Gastrocnemius medialis (tissue), 4 donors: ENCODE measurements around the gene IQCH. TPM values are rescaled to one million over a fixed set of nuclear protein-coding genes. Genes with fewer than 3 reads are reported as not detected.
"Not testable (repeated sequence)": the region's sequence is repeated elsewhere in the genome, so short reads cannot be mapped to it uniquely, and the experiment has no call there.

Experiments used
- ATAC-seq, 2 donors: fragments of 150-250 bp; one replicate each; pipeline ENCODE4 v1.9.1; 2016
- DNase-seq, 2 donors: peaks; one replicate each; pipeline ENCODE4 v3.0.0-alpha.2; 2019
- H3K27ac ChIP-seq, 4 donors: fragments of 200-600 bp; sonication (generic); 1 replicate in 1 of 4; 2 replicates in 3 of 4; pipeline ENCODE4 v1.5.1; 2016 to 2018; ENCODE audit warnings: mild to moderate bottlenecking in 2 of 4, moderate library complexity in 1 of 4
- H3K27me3 ChIP-seq, 3 donors: fragments of 200-600 bp; sonication (generic) in 2 of 3; 1 replicate in 1 of 3; 2 replicates in 2 of 3; pipeline versions ENCODE4 v1.5.1 to v1.6.0; 2016 to 2019; ENCODE audit warnings: mild to moderate bottlenecking in 1 of 3, moderate library complexity in 1 of 3
- H3K36me3 ChIP-seq, 2 donors: fragments of 200-600 bp; sonication (generic) in 1 of 2; one replicate each; pipeline ENCODE4 v1.5.1; 2017 to 2018
- H3K4me1 ChIP-seq, 2 donors: fragments of 200-600 bp; sonication (generic) in 1 of 2; one replicate each; pipeline ENCODE4 v1.5.1; 2016 to 2017; ENCODE audit warnings: mild to moderate bottlenecking in 2 of 2
- H3K4me3 ChIP-seq, 4 donors: fragments of 200-600 bp; sonication (generic) in 3 of 4; 1 replicate in 1 of 4; 2 replicates in 3 of 4; pipeline ENCODE4 v1.5.1; 2016 to 2019; ENCODE audit warnings: mild to moderate bottlenecking in 2 of 4
- H3K9me3 ChIP-seq, 3 donors: fragments of 200-600 bp; sonication (generic) in 2 of 3; 1 replicate in 1 of 3; 2 replicates in 2 of 3; pipeline ENCODE4 v1.5.1; 2016 to 2019
- CTCF ChIP-seq, 5 experiments: fragments of 450-650 bp in 3 of 5; fragments of 200-600 bp in 2 of 5; sonication (generic) in 2 of 5; IDR thresholded peaks in 4 of 5; conservative IDR thresholded peaks in 1 of 5; 1 replicate in 4 of 5; 2 replicates in 1 of 5; pipeline ENCODE4 v1.5.1; 2016 to 2019; ENCODE audit warnings: antibody characterized with exemption in 5 of 5, mild to moderate bottlenecking in 3 of 5, moderate library complexity in 3 of 5
- POLR2A ChIP-seq, 2 donors: fragments of 450-650 bp; IDR thresholded peaks; one replicate each; pipeline ENCODE4 v1.6.1; 2017; ENCODE audit warnings: antibody characterized with exemption in 2 of 2, mild to moderate bottlenecking in 2 of 2, moderate library complexity in 2 of 2
- in situ Hi-C, 4 donors: fragments of 200-750 bp; cut with MboI; loops; one replicate each; pipeline versions ENCODE4 v1.15.0 to v1.8.0; 2017; ENCODE audit warnings: low sequenced_read_pairs in 4 of 4
- intact Hi-C: fragments of 100-400 bp; cut with DNase I; formaldehyde crosslinking; loops from one replicate; pipeline ENCODE4 v1.15.1; 2023; ENCODE audit warnings: low total_unique reads
- total RNA-seq, 4 donors: library from RNA; depleted of rRNA; stranded (reverse); fragments of >200 nt; gene quantifications; one replicate each; pipeline versions ENCODE4 v1.1.0 to v1.2.3, GENCODE V29; 2016

The IQCH gene
- total RNA-seq, 4 donors from 2014 or later: 0.07 to 0.65 (median 0.32) TPM

GRCh38 chr15:67433495-67434099 lies 179.0 kb downstream of the IQCH start:
- TF ChIP-seq CTCF (IDR thresholded peaks at IDR 0.05 in 4 of 5, conservative IDR thresholded peaks at IDR 0.05 in 1 of 5) (peak in 4 of 5 experiments; percentile 47 to 62 (median 57)), POLR2A (IDR thresholded peaks at IDR 0.05) (no peak)
- Histone ChIP-seq H3K36me3 (no peaks in the 10 kb centered on the region), H3K4me3 (no peak overlapping the region), H3K4me1 (no peaks in the 10 kb centered on the region), H3K9me3 (no peaks in the 10 kb centered on the region), H3K27me3 (no peaks in the 10 kb centered on the region), H3K27ac (no peak overlapping the region)
- intact Hi-C loops: loop anchor here (2.0 kb wide), 1 partner anchor 487 kb away; no protein-coding TSS in a partner anchor
- DNase-seq (peak in 1 of 2 donors; percentile 18), ATAC-seq (peak in 1 of 2 donors; percentile 36)
- in situ Hi-C loops: loop anchor here in 3 of 4 donors (5.0 to 25.0 kb wide), 3 partner anchors 479 to 496 kb away; no protein-coding TSS in a partner anchor

- H3K4me3 ChIP-seq, H3K36me3 ChIP-seq, H3K27me3 ChIP-seq, H3K4me1 ChIP-seq, DNase-seq, ATAC-seq, H3K9me3 ChIP-seq, H3K27ac ChIP-seq, intact Hi-C loops: not testable (repeated sequence)
- in situ Hi-C loops: loop anchor here in 2 of 4 donors (10.0 to 25.0 kb wide), 2 partner anchors 482 to 499 kb away; no protein-coding TSS in a partner anchor
Measured at GRCh38 chr15:67436351-67437250, 182.0 kb downstream of the IQCH start.

- DNase-seq: no peak
- intact Hi-C loops (no loop called here), in situ Hi-C loops (loop anchor here in 1 of 4 donors (25.0 kb wide), 1 partner anchor 507 kb away; no protein-coding TSS in a partner anchor)
- Histone ChIP-seq H3K9me3 (no peaks in the 10 kb centered on the region), H3K36me3 (peaks cover 0 to 8% of the 10 kb centered on the region in 2 donors), H3K27ac (no peak overlapping the region), H3K4me1 (no peaks in the 10 kb centered on the region), H3K4me3 (no peak overlapping the region), H3K27me3 (no peaks in the 10 kb centered on the region)
- ATAC-seq: no peak
- TF ChIP-seq CTCF (IDR thresholded peaks at IDR 0.05 in 4 of 5, conservative IDR thresholded peaks at IDR 0.05 in 1 of 5) (no peak), POLR2A (IDR thresholded peaks at IDR 0.05) (no peak)
Measured at GRCh38 chr15:67444100-67444499, 189.5 kb downstream of the IQCH start.

- Histone ChIP-seq H3K27ac (no peak overlapping the region), H3K27me3 (no peaks in the 10 kb centered on the region), H3K4me3 (no peak overlapping the region), H3K9me3 (no peaks in the 10 kb centered on the region), H3K4me1 (no peaks in the 10 kb centered on the region), H3K36me3 (peaks cover 0 to 5% of the 10 kb centered on the region in 2 donors)
- TF ChIP-seq POLR2A (IDR thresholded peaks at IDR 0.05) (no peak), CTCF (IDR thresholded peaks at IDR 0.05 in 4 of 5, conservative IDR thresholded peaks at IDR 0.05 in 1 of 5) (no peak)
- in situ Hi-C loops: loop anchor here in 1 of 4 donors (25.0 kb wide), 1 partner anchor 509 kb away; no protein-coding TSS in a partner anchor
- DNase-seq: no peak
- intact Hi-C loops: no loop called here
- ATAC-seq: no peak
Measured at GRCh38 chr15:67446449-67446848, 191.9 kb downstream of the IQCH start.

GRCh38 chr15:67448372-67448771 lies 193.8 kb downstream of the IQCH start:
- H3K9me3 ChIP-seq, H3K27me3 ChIP-seq, intact Hi-C loops, DNase-seq, H3K36me3 ChIP-seq, H3K27ac ChIP-seq, H3K4me1 ChIP-seq, H3K4me3 ChIP-seq, ATAC-seq: not testable (repeated sequence)
- in situ Hi-C loops: loop anchor here in 1 of 4 donors (25.0 kb wide), 1 partner anchor 511 kb away; no protein-coding TSS in a partner anchor

- H3K4me3 ChIP-seq, H3K27ac ChIP-seq, H3K27me3 ChIP-seq, H3K36me3 ChIP-seq, H3K9me3 ChIP-seq, intact Hi-C loops, ATAC-seq, H3K4me1 ChIP-seq, in situ Hi-C loops, DNase-seq: not testable (repeated sequence)
Measured at GRCh38 chr15:67453703-67454102, 199.1 kb downstream of the IQCH start.
